HG03520 (cell line): Measurements from ENCODE around the gene FAM217A.

ENCODE experiments used
- ATAC-seq: cut with Tn5 transposase; IDR thresholded peaks from one replicate; pipeline ENCODE4 v1.9.1; 2021; ENCODE audit warnings: mild to moderate bottlenecking, moderate library complexity; ENCODE audit not compliant: unreplicated experiment

The FAM217A gene

DNA sequence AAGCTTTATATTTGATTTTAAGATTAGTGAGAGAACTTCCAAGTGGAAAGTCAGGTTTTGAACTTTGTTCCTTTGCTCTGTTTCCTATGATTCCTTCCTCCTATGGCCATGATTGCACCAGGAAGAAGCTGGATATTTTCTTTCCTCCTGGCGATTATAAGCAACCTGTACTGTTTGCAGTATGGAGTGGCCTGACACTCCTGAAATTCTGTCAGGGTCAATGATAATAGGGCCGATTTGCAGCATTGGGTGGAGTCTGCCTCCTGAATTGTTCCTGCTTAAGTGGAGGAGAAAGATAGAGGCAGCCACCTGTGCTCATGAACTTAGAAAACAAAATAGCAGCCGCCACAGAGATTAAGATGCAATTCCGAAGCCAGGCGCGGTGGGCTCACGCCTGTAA, 9.8 kb upstream of the FAM217A start:
- no peak for ATAC-seq

DNA sequence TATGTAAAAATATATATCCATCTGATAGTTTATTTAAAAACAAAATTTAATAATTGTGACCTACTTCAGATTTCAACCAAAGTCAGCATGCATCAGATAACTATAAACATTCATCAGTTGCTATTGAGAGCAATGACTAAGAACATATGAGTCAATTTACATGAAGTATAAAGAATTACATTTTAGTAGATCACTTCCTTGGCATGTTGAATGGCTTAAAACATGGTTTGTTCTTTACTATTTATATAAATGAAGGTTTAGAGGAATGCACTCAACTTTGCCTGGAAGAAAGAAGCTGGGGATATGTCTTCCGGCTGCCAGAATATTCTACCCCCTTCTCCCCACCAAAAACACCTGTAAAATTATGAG, 6.4 kb upstream of the FAM217A start:
- ATAC-seq, result no peak

- no peak for ATAC-seq
Observed at GRCh38 chr6:4084444-4085331, 5.8 kb upstream of the FAM217A start.

- no peak for ATAC-seq
Observed at GRCh38 chr6:4074478-4075235, 4.3 kb downstream of the FAM217A start.

- no peak for ATAC-seq
Observed at GRCh38 chr6:4071330-4071729, 7.6 kb downstream of the FAM217A start.

GRCh38 chr6:4069199-4069598, 9.7 kb downstream of the FAM217A start:
- ATAC-seq, result no peak

DNA sequence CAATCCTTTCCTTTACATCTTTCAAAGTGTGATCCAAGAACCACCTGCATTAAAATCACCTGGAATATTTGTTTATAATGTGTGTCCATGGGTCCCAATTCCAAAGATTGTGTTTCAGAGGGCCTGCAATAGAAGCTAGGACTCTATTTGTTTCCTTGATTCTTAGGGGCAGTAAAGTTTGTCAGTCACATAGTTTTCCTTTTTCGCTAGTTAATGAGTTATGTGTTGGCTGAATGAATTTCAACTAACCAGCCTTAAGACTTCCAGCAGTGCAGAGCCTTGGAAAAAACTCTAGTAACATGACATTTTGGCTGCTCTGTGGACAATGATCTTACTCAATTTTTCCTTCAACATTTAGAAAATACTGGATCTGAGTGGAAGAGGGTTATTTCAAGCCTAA, 11.3 kb downstream of the FAM217A start:
- ATAC-seq, result no peak

GRCh38 chr6:4066029-4066755, 12.7 kb downstream of the FAM217A start:
- no peak for ATAC-seq

DNA sequence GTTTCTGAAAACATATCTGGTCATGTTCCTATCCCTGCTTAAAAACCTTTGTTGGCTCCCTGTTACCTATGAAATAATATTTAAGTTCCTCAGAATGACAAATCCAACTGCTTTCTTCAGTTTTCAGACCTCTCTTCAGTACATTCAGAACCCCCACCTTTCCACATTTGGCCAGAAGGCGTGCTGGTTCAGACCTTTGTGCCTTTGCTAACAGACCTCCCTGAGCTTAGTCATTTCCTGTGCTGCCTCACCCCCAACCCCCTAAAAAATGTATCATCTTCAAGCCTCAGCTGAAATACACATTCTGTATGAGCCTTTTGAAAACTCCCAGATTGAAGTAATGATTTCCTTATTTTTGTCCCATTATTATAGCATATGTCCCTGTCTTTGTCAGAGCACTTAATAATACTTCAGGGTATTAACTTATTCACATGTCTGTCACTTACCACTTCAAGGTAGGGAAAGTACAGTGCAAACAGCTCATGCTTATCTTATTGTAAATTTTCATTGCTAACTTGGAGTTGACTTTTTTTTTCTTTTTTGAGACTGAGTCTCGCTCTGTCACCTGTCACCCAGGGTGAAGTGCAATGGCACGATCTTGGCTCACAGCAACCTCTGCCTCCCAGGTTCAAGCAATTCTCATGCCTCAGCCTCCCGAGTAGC, 19.7 kb downstream of the FAM217A start:
- no peak for ATAC-seq

GRCh38 chr6:4057036-4057435, 21.9 kb downstream of the FAM217A start:
- ATAC-seq, result no peak

GRCh38 chr6:4055420-4056041, 23.4 kb downstream of the FAM217A start:
- no peak for ATAC-seq

DNA sequence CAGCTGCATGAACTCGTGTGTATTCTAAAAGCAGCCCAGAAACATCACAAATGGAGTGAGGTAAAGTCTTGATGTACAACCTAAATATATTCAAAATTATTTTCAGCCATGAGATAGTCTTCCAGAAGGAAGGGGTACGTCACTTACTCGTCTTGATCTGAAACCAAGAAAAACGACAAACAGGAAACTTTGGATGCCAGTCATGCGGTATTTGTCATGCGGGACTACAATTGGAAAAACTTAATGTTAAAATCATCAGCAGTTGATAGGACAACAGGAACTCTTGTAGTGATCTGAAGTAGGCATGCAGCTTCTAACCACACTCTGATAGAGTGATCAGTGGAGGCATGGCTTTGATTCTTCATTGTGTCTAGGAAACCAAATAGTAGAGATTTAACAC, 29.7 kb downstream of the FAM217A start:
- no peak for ATAC-seq

DNA sequence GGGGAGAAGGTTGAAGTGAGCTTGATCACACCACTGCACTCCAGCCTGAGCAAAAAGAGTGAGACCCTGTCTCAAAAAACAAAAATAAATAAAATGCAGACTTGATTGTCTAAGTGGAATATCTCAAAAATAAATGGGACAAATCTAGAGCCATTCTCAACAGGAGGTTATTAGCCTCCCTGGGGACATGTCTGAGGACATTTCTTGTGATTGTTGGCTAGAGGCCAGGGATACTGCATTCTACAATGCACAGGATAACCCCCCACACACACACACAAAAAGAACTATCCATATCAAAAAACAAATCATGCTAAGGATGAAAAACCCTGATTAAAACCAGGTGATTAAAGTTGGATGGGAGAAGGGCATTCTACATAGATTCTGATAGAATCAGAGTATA, 37.5 kb downstream of the FAM217A start:
- no peak for ATAC-seq

GRCh38 chr6:4039348-4039747, 39.6 kb downstream of the FAM217A start:
- ATAC-seq, result no peak

- ATAC-seq, result no peak
Observed at GRCh38 chr6:4036581-4036980, 42.4 kb downstream of the FAM217A start.

DNA sequence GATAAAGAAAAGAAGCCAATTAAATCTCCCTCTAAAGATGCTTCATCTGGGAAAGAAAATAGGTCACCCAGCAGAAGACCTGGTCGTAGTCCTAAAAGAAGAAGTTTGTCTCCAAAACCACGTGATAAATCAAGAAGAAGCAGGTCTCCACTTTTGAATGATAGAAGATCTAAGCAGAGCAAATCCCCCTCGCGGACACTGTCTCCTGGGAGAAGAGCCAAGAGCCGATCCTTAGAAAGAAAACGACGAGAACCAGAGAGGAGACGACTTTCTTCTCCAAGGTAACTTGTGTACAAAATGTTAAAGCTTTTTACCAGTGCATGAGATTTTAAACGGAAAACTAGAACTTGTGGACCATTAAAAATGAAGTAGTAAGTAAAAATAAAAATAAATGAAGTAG, 46.5 kb downstream of the FAM217A start:
- no peak for ATAC-seq

DNA sequence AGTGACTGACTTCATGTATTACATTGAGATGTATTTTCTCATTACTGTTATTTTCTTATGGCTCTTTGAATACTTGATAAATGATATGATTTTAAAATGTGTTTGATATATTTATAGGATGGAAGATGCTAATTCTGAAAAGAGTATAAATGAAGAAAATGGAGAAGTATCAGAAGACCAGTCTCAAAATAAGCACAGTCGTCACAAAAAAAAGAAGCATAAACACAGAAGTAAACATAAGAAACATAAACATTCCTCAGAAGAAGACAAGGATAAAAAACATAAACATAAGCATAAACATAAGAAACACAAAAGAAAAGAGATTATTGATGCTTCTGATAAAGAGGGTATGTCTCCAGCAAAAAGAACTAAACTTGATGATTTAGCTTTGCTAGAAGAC, 47.5 kb downstream of the FAM217A start:
- ATAC-seq, result no peak

- ATAC-seq, result no peak
Observed at GRCh38 chr6:4030669-4031068, 48.3 kb downstream of the FAM217A start.

- ATAC-seq, result no peak
Observed at GRCh38 chr6:4029687-4030086, 49.2 kb downstream of the FAM217A start.

DNA sequence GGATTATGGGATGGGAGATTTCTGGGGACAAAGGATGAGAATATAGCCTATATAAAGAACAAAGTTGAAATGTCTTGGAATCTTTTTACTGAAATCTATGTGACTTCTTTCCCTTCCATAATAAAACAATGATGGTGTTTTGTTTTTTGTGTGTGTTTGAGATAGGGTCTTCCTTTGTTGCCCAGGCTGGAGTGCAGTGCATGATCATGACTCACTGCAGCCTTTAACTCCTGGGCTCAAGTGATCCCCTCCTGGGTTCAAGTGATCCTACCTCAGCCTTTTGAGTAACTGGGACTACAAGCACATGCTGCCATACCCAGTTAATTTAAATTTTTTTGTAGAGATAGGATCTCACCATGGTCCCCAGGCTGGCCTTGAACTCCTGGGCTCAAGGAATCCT, 50.9 kb downstream of the FAM217A start:
- no peak for ATAC-seq

- ATAC-seq, result no peak
Observed at GRCh38 chr6:4025681-4026080, 53.3 kb downstream of the FAM217A start.
